RPMI7951 (cell line): ENCODE results near the gene FAM193B. TPM values are rescaled to one million over a fixed set of nuclear protein-coding genes. Genes with fewer than 3 reads are reported as not detected.
A peak's percentile ranks its signal among the peaks of the same experiment; 100 is the strongest.

Experiments used
- DNase-seq: peaks from one replicate; pipeline ENCODE4 v3.0.0-alpha.2; 2012; ENCODE audit warnings: low read depth
- total RNA-seq: library from RNA; depleted of rRNA; stranded (reverse); fragments of >200 nt; shearing (Covaris generic); gene quantifications from 2 replicates; pipeline ENCODE4 v1.2.3, GENCODE V29; 2014

Gene FAM193B
- total RNA-seq, 1 experiment from 2014 or later = 11.8 TPM

- DNase-seq = no peak
Observed at GRCh38 chr5:177515580-177515979, 38.8 kb downstream of the FAM193B start.

GRCh38 chr5:177514541-177514940 is 39.8 kb downstream of the FAM193B start:
- no peak for DNase-seq

GRCh38 chr5:177513500-177513899 is 40.9 kb downstream of the FAM193B start:
- no peak for DNase-seq

GRCh38 chr5:177512736-177513380 is 41.5 kb downstream of the FAM193B start:
- DNase-seq = no peak

GRCh38 chr5:177511796-177512675 is 42.3 kb downstream of the FAM193B start:
- no peak for DNase-seq

- DNase-seq = no peak
Observed at GRCh38 chr5:177511181-177511580, 43.2 kb downstream of the FAM193B start.

- DNase-seq = no peak
Observed at GRCh38 chr5:177510567-177511053, 43.8 kb downstream of the FAM193B start.

GRCh38 chr5:177509991-177510566 is 44.3 kb downstream of the FAM193B start:
- no peak for DNase-seq

- DNase-seq = no peak
Observed at GRCh38 chr5:177509381-177509951, 44.9 kb downstream of the FAM193B start, which contains the start of gene DOK3. Gene DOK3 (minus strand): TSS chr5:177509826. CDS start chr5:177509540, 286 bp downstream.

GRCh38 chr5:177508837-177509236 is 45.5 kb downstream of the FAM193B start:
- DNase-seq = no peak

- DNase-seq = no peak
Observed at GRCh38 chr5:177508221-177508611, 46.1 kb downstream of the FAM193B start.

- DNase-seq = peak; percentile 53
Observed at GRCh38 chr5:177507596-177508220, 46.7 kb downstream of the FAM193B start.

GRCh38 chr5:177507165-177507564 is 47.2 kb downstream of the FAM193B start:
- peak; percentile 27 for DNase-seq

GRCh38 chr5:177505075-177505474 is 49.3 kb downstream of the FAM193B start:
- no peak for DNase-seq

- no peak for DNase-seq
Observed at GRCh38 chr5:177504086-177505056, 50.0 kb downstream of the FAM193B start.

GRCh38 chr5:177503351-177504085 is 50.8 kb downstream of the FAM193B start:
- no peak for DNase-seq

- DNase-seq = peak; percentile 38
Observed at GRCh38 chr5:177502886-177503285, 51.5 kb downstream of the FAM193B start.

GRCh38 chr5:177501874-177502678 is 52.3 kb downstream of the FAM193B start:
- no peak for DNase-seq
